Testis (tissue), 2 donors: ENCODE results near the gene SMAD6.

ENCODE experiments used
- CTCF ChIP-seq, 3 experiments: fragments of 450-650 bp in 2 of 3; fragments of 200-600 bp in 1 of 3; sonication (generic) in 1 of 3; IDR thresholded peaks; one replicate each; pipeline ENCODE4 v1.5.1; 2016 to 2019; ENCODE audit warnings: antibody characterized with exemption in 3 of 3, mild to moderate bottlenecking in 2 of 3, moderate library complexity in 1 of 3
- POLR2A ChIP-seq: fragments of 450-650 bp; IDR thresholded peaks from one replicate; pipeline ENCODE4 v1.6.1; 2017; ENCODE audit warnings: antibody characterized with exemption, mild to moderate bottlenecking, moderate library complexity

GRCh38 chr15:66825731-66826130 is 123.7 kb downstream of the SMAD6 start:
- TF ChIP-seq CTCF (IDR thresholded peaks at IDR 0.05) (no peak), POLR2A (no peak)
